Activated CD8-positive, alpha-beta memory T cell treated with anti-CD3 and anti-CD28 coated beads, Interleukin-2, amount 10 ng/mL, durations not matched to agents 7 days and 5 days (primary cell): ENCODE results near the gene ARHGEF5. TPM values are rescaled to one million over a fixed set of nuclear protein-coding genes. Genes with fewer than 3 reads are reported as not detected.
"Not testable (repeated sequence)": the region's sequence is repeated elsewhere in the genome, so short reads cannot be mapped to it uniquely, and the experiment has no call there.

ENCODE experiments used
- ATAC-seq: fragments of 150-1000 bp; cut with Tn5 transposase; one replicate; pipeline ENCODE4 v1.10.0; 2021; ENCODE audit warnings: moderate library complexity
- CTCF ChIA-PET: fragments of 350-600 bp; sonication (Branson Sonifier 250); formaldehyde crosslinking; loops from one replicate; lab custom pipeline; 2021; ENCODE audit warnings: antibody characterized with exemption; lab: Charles Lee
- DNase-seq: peaks from one replicate; pipeline ENCODE4 v3.0.0-alpha.2; 2020
- H3K27ac Mint-ChIP-seq: one replicate; pipeline ENCODE4 v1.8.0; 2021; ENCODE audit warnings: mild to moderate bottlenecking, mixed read lengths
- H3K27me3 Mint-ChIP-seq: one replicate; pipeline ENCODE4 v1.8.0; 2021; ENCODE audit warnings: mixed read lengths
- H3K36me3 Mint-ChIP-seq: one replicate; pipeline ENCODE4 v1.8.0; 2021; ENCODE audit warnings: mild to moderate bottlenecking, mixed read lengths
- H3K4me1 Mint-ChIP-seq: one replicate; pipeline ENCODE4 v1.8.0; 2021; ENCODE audit warnings: mixed read lengths
- H3K4me3 Mint-ChIP-seq: one replicate; pipeline ENCODE4 v1.8.0; 2021; ENCODE audit warnings: mild to moderate bottlenecking, moderate library complexity, mixed read lengths
- H3K9me3 Mint-ChIP-seq: one replicate; pipeline ENCODE4 v1.8.0; 2022; ENCODE audit warnings: low read depth, mixed read lengths
- total RNA-seq, 2 experiments: library from RNA; stranded (reverse); gene quantifications; one replicate each; pipeline ENCODE4 v1.2.3, GENCODE V29; 2021

The ARHGEF5 gene
- total RNA-seq, 2 experiments from 2014 or later = 5.6 to 7.4 TPM

DNA sequence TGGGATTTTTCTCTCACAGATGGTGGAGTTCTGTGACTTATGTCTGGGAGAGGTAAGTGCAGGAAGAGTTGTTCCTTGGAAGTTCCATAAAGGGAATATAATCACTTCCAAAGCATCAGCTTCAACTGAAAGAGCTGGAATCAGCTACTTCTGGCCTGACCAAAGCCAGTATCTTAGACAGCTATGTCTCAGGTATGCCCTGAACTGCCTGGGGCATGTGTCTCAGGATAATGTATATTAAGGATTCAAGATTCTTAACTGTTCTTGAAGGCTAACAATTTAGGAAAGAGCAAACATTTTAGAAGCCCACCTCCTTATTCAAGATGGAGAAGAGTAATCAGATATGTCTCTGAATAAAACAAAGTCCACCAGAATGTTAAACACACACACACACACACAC is 60.7 kb downstream of the ARHGEF5 start:
- CTCF ChIA-PET = no interaction called here

DNA sequence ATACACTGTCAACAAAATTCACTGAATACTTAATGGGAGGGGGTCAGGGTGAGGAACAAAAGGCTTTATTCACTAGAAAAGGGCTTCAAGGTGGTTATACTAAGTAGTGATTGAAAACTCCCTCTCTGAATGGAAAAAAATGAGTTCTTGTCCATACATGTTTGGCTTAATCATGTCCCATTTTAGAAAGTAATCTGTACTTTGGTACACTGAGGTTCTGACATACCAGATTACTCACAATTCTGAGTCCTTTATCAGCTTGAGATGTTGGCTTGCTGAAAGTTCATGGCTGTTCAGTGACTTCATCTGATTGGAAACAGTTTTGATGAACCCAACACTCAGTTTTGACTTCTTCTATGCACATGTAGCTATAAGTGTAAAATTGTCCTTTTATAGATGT is 61.1 kb downstream of the ARHGEF5 start:
- ATAC-seq (no peak), DNase-seq (no peak)
- Mint-ChIP-seq H3K36me3 (no peaks in the 10 kb centered on the region), H3K4me1 (no peaks in the 10 kb centered on the region), H3K27ac (no peak overlapping the region), H3K27me3 (peaks cover 18% of the 10 kb centered on the region), H3K4me3 (no peak overlapping the region), H3K9me3 (no peaks in the 10 kb centered on the region)
- CTCF ChIA-PET = no interaction called here

More for the DNA sequence above, 60.7 kb downstream of the ARHGEF5 start:
- H3K4me3 Mint-ChIP-seq = no peak overlapping the region
- no peak for DNase-seq
- H3K27ac Mint-ChIP-seq = no peak overlapping the region
- no peaks in the 10 kb centered on the region for H3K4me1 Mint-ChIP-seq
- H3K9me3 Mint-ChIP-seq = no peaks in the 10 kb centered on the region
- no peak for ATAC-seq
- H3K36me3 Mint-ChIP-seq = no peaks in the 10 kb centered on the region
- peaks cover 18% of the 10 kb centered on the region for H3K27me3 Mint-ChIP-seq

DNA sequence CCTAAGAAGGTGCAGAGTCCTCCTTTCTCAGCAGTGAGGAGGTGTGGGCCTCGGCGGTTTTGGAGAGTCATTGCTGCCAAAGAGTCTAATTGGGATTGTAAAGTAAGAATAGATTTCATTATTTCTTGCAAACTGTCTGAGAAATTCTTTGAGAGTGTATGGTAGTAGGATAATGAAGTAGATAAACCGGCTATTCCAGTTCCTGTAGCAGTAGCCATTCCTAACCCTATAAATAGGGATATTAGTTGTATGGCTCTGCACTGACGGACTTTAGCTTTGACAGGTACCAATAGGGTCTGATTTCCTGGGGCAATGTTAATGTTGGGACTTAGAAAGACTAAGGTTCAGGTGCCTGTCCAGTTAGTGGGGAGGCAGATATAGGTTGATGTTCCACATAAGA is 63.7 kb downstream of the ARHGEF5 start:
- H3K36me3 Mint-ChIP-seq, CTCF ChIA-PET, H3K4me3 Mint-ChIP-seq, DNase-seq, H3K27ac Mint-ChIP-seq, H3K4me1 Mint-ChIP-seq, H3K9me3 Mint-ChIP-seq, ATAC-seq: not testable (repeated sequence)
- peaks cover 16% of the 10 kb centered on the region for H3K27me3 Mint-ChIP-seq

DNA sequence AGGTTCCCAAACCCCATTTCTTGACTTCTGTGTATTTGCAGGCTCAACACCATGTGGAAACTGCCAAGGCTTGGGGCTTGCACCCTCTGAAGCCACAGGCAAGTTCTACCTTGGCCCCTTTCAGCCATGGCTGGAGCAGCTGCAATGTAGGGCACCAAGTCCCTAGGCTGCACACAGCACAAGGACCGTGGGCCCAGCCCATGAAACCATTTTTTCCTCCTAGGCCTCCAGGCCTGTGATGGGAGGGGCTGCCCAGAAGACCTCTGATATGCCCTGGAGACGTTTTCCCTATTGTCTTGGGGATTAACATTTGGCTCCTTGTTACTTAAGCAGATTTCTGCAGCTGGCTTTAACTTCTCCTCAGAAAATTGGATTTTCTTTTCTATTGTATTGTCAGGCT is 72.3 kb downstream of the ARHGEF5 start:
- H3K27me3 Mint-ChIP-seq, DNase-seq, H3K4me3 Mint-ChIP-seq, H3K36me3 Mint-ChIP-seq, H3K27ac Mint-ChIP-seq, H3K4me1 Mint-ChIP-seq, ATAC-seq: not testable (repeated sequence)
- CTCF ChIA-PET = interaction anchor here (1.3 kb wide), 1 partner anchor 10 kb away, joined by 3 read pairs; no protein-coding TSS in a partner anchor
- peaks cover 12% of the 10 kb centered on the region for H3K9me3 Mint-ChIP-seq

DNA sequence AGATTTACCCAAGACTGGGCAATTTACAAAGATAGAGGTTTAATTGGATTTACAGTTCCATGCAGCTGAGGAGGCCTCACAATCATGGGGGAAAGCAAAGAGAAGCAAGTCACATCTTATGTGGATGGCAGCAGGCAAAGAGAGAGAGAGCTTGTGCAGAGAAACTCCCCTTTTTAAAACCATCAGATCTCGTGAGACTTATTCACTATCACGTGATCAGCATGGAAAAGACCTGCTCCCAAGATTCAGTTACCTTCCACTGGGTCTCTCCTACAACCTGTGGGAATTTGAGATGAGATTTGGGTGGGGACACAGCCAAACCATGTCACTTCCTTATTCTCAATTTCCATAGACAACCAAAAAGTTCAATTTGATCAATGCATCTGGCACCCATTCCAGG is 73.2 kb downstream of the ARHGEF5 start:
- Mint-ChIP-seq H3K27me3 (peaks cover under 1% of the 10 kb centered on the region), H3K4me1 (no peaks in the 10 kb centered on the region), H3K27ac (no peak overlapping the region), H3K9me3 (peaks cover 12% of the 10 kb centered on the region), H3K4me3 (no peak overlapping the region), H3K36me3 (no peaks in the 10 kb centered on the region)
- no peak for DNase-seq
- ATAC-seq = no peak
- CTCF ChIA-PET = no interaction called here

Other genes with a start within 250 kb of the ARHGEF5 start
- not detected for gene OR2A2, start 245.8 kb upstream of the ARHGEF5 start, total RNA-seq
- not detected for gene OR2A14, start 232.2 kb upstream of the ARHGEF5 start, total RNA-seq
- gene CTAGE4, start 171.9 kb upstream of the ARHGEF5 start, total RNA-seq = 1 to 10 TPM; 1.2 to 1.8 TPM
- gene ARHGEF35, start 159.6 kb upstream of the ARHGEF5 start, total RNA-seq = 1 to 10 TPM; 1.7 to 2.6 TPM
- not detected for gene OR2A42, start 115.8 kb upstream of the ARHGEF5 start, total RNA-seq
- gene OR2A7, start 90.6 kb upstream of the ARHGEF5 start, total RNA-seq = 1 to 10 TPM in 1 of 2 experiments, under 1 TPM in 1; 0.54 to 1.4 TPM
- not detected for gene CTAGE8, start 86.1 kb upstream of the ARHGEF5 start, total RNA-seq
- gene OR2A1, start 43.0 kb upstream of the ARHGEF5 start, total RNA-seq = not detected
- gene NOBOX, start 48.3 kb downstream of the ARHGEF5 start, total RNA-seq = not detected